Nucleus accumbens (tissue), 56 donors: ENCODE measurements around the gene EXOC6B.

ENCODE experiments used
- DNase-seq, 56 donors: peaks; one replicate each; lab custom pipeline; 2025; lab: John Stamatoyannopoulos, UW

The EXOC6B gene

GRCh38 chr2:72325592-72326422, 500.0 kb downstream of the EXOC6B start:
- peak in 5 of 56 donors; percentile 1 to 8 (median 3) for DNase-seq

GRCh38 chr2:72316774-72317173, 509.1 kb downstream of the EXOC6B start:
- no peak for DNase-seq

GRCh38 chr2:72300147-72300684, 525.6 kb downstream of the EXOC6B start:
- no peak for DNase-seq

GRCh38 chr2:72293620-72294019, 532.2 kb downstream of the EXOC6B start:
- no peak for DNase-seq

GRCh38 chr2:72292433-72292832, 533.4 kb downstream of the EXOC6B start:
- DNase-seq = no peak

- no peak for DNase-seq
These were observed 534.8 kb downstream of the EXOC6B start for GRCh38 chr2:72291059-72291458.

GRCh38 chr2:72289736-72290135, 536.1 kb downstream of the EXOC6B start:
- no peak for DNase-seq

- DNase-seq = no peak
These were observed 536.5 kb downstream of the EXOC6B start for GRCh38 chr2:72289283-72289682.

- DNase-seq = no peak
These were observed 547.8 kb downstream of the EXOC6B start for GRCh38 chr2:72278046-72278445.

GRCh38 chr2:72276876-72277275, 549.0 kb downstream of the EXOC6B start:
- DNase-seq = no peak

GRCh38 chr2:72276356-72276755, 549.5 kb downstream of the EXOC6B start:
- DNase-seq = no peak

GRCh38 chr2:72275084-72275483, 550.7 kb downstream of the EXOC6B start:
- no peak for DNase-seq

GRCh38 chr2:72274380-72274797, 551.4 kb downstream of the EXOC6B start:
- no peak for DNase-seq

- no peak for DNase-seq
These were observed 552.4 kb downstream of the EXOC6B start for GRCh38 chr2:72273384-72273783.

- DNase-seq = no peak
These were observed 553.8 kb downstream of the EXOC6B start for GRCh38 chr2:72271766-72272641.

GRCh38 chr2:72271276-72271614, 554.6 kb downstream of the EXOC6B start:
- no peak for DNase-seq

- no peak for DNase-seq
These were observed 555.1 kb downstream of the EXOC6B start for GRCh38 chr2:72270556-72271275.

GRCh38 chr2:72263776-72264060, 562.1 kb downstream of the EXOC6B start:
- peak in 9 of 56 donors; percentile 0 to 24 (median 6) for DNase-seq

GRCh38 chr2:72263043-72263775, 562.6 kb downstream of the EXOC6B start:
- no peak for DNase-seq

GRCh38 chr2:72261076-72261475, 564.8 kb downstream of the EXOC6B start:
- no peak for DNase-seq
